DOHH2 (cell line): ENCODE results near the gene DENND1B.

ENCODE experiments used
- CTCF ChIP-seq: fragments of 200-600 bp; sonication (generic); IDR thresholded peaks from one replicate; pipeline ENCODE4 v1.5.1; 2014; ENCODE audit warnings: antibody characterized with exemption, mild to moderate bottlenecking, low read depth, low read length; ENCODE audit not compliant: poor library complexity, severe bottlenecking
- EZH2phosphoT487 ChIP-seq: fragments of 200-600 bp; sonication (generic); IDR thresholded peaks from 2 replicates; pipeline ENCODE4 v1.6.1; 2017; ENCODE audit warnings: borderline replicate concordance, mild to moderate bottlenecking, antibody characterized with exemption, low read length, moderate library complexity, mixed read lengths

- no peak for TF ChIP-seq CTCF
- no peak for TF ChIP-seq EZH2phosphoT487
These were observed 304.9 kb downstream of the DENND1B start for GRCh38 chr1:197470330-197470729.
